ENCODE measurements around the gene PLEKHD1.
"Not testable (repeated sequence)": the region's sequence is repeated elsewhere in the genome, so short reads cannot be mapped to it uniquely, and the experiment has no call there.

The PLEKHD1 gene

DNA sequence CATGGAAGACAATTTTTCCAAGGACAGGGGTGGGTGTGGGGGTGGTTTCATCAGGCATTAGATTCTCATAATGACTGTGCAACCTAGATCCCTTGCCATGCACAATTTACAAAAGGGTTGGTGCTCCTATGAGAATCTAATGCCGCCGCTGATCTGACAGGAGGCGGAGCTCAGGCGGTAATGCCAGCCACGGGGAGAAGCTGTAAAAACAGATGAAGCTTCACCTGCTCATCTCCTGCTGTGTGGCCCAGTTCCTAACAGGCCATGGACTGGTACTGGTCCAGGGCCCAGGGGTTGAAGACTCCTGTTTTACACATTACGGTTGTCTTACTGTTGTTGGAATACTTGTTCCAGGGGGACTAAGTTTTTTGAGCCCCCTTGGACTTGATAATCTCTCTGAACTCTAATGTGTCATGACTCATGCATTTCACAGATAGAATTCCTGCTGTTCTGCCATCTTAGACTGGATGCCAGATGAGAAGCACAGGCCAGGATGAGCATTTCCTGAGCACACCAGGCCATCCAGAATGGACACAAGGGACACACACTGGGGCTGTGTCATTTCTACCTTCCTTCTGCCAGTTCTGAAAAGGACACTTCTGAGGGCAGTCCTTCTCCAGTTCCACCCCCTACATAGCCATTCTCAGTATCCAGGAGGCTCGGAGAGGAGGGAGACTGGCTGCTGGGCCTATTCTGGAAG, 5.8 kb downstream of the PLEKHD1 start:
- no peak for TF ChIP-seq ZNF274 (IDR thresholded peaks at IDR 0.05; ENCODE audit: low read depth, low read length)
- no peak overlapping the region for H3K4me3 ChIP-seq (ENCODE audit: low read length)

GRCh38 chr14:69491193-69491592, 6.7 kb downstream of the PLEKHD1 start:
- H3K4me3 ChIP-seq (ENCODE audit: low read length): no peak overlapping the region
- no peak for TF ChIP-seq ZNF274 (IDR thresholded peaks at IDR 0.05; ENCODE audit: low read depth, low read length)

DNA sequence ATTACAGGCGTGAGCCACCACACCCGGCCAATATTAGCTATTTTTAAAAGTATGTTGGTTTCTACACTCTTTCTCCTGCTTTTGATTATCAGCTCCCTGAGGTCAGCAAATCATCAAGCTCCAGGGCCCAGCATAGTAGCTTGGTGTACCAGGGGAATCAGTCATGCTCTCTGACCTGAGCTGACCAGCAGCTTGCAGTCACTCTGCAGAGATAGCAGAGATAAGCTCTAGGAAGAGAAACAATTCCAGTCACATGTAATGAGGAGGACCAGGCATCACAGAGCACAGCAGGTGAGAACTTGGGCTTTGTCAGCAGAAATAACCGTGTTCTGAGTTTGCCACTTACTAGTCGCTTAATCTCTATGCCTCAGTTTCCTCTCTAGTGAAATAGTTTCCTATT, 8.5 kb downstream of the PLEKHD1 start:
- no peak for TF ChIP-seq ZNF274 (IDR thresholded peaks at IDR 0.05; ENCODE audit: low read depth, low read length)
- H3K4me3 ChIP-seq (ENCODE audit: low read length): no peak overlapping the region

GRCh38 chr14:69493791-69494190, 9.3 kb downstream of the PLEKHD1 start:
- TF ChIP-seq ZNF274 (IDR thresholded peaks at IDR 0.05; ENCODE audit: low read depth, low read length): no peak
- no peak overlapping the region for H3K4me3 ChIP-seq (ENCODE audit: low read length)

DNA sequence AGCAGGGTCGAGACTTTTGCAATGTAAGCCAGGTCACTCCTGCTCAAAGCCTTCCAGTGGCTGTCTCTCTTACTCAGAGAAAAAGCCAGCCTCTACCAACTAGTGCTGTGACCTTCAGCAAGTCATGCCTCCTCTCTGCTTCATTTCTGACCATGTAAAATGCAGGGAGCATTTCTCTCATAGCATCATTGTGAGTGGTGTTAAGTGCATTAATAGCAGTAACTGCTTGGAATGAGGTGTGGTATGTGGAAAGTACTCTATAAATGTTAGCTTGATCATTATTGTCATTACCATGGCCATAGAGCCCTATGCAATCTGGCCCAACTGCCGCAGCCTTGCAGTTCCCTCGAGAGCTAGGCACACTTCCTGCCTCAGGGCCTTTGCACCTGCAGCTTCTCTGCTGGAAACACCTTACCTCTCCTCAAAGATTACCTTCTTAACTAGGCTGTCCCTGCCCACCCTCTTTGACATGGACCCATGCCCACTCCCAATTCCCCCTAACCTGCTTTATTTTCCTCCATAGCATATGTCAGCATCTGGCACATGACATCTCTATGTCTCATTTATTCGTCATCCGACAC, 10.9 kb downstream of the PLEKHD1 start:
- TF ChIP-seq ZNF274 (IDR thresholded peaks at IDR 0.05; ENCODE audit: low read depth, low read length): no peak
- H3K4me3 ChIP-seq (ENCODE audit: low read length): no peak overlapping the region

DNA sequence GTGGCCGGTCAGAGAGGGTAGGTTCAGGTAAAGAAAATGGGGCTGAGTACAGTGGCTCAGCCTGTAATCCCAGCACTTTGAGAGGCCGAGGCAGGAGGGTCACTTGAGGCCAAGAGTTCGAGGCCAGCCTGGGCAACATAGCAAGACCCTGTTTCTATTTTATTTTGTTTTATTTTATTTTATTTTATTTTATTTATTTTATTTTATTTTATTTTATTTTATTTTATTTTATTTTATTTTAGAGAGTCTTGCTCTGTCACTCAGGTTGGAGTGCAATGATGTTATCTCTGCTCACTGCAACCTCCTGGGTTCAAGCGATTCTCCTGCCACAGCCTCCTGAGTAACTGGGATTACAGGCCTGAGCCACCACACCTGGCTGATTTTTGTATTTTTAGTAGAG, 13.3 kb downstream of the PLEKHD1 start:
- not testable (repeated sequence) for H3K4me3 ChIP-seq (ENCODE audit: low read length)

- H3K4me3 ChIP-seq (ENCODE audit: low read length): not testable (repeated sequence)
Measured at GRCh38 chr14:69498286-69498685, 13.8 kb downstream of the PLEKHD1 start.

DNA sequence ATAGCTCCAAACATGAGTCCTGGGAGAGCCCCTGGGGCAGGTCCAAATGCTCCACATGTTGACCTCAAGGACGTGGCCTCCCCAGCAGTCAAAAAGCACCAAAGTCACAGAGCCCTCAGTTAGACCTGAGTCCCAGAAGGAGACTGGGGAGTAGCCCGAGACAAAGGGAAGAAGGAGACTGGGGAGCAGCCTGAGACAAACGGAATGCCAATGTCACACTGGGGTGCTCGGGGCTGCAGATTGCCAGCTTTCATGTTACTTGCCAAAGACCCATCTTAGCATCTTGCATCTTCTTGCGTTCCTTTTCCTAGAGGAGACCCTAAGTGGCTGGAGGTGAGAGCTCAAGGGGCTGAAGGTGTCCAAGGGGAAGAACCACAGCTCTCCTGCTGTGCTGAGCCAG, 14.9 kb downstream of the PLEKHD1 start:
- no peak for TF ChIP-seq ZNF274 (IDR thresholded peaks at IDR 0.05; ENCODE audit: low read depth, low read length)
- H3K4me3 ChIP-seq (ENCODE audit: low read length): no peak overlapping the region

DNA sequence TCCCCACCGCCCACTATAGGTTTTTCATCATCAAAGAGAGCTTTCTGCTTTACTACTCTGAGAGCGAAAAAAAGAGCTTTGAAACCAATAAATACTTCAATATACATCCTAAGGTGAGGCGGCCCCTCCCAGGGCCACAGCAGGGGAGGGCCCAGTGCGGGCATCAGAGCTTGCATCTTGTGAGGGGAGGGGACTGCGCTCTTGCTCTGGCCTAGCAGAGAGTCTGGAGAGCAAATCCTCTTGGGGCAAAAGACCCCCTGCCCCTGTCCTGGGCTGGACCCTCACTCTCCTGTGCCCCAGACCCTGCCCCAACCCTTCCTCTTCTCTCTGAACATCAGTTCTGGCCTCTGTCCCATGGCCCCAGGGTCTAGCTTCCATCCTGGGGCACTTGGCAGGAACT, 15.6 kb downstream of the PLEKHD1 start:
- TF ChIP-seq ZNF274 (IDR thresholded peaks at IDR 0.05; ENCODE audit: low read depth, low read length): no peak
- no peak overlapping the region for H3K4me3 ChIP-seq (ENCODE audit: low read length)

DNA sequence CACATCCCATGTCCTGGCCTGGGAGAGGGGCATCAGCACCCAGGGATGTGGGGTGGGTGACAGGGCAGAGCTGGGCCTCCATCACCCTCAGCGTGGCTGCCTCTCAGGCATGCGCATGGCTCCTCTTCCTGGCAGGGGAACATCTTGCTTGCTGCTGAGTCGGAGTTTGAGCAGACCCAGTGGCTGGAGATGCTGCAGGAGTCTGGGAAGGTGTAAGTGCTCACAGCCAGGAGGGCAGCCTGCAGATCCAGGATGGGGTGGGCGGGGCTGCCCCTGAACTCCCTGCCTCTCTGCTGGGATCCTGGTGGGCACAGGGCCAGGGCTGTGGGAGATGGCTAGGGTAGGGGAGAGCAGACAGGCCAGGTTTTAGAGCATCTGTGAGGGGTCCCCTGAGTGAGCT, 16.2 kb downstream of the PLEKHD1 start:
- no peak for TF ChIP-seq ZNF274 (IDR thresholded peaks at IDR 0.05; ENCODE audit: low read depth, low read length)
- no peak overlapping the region for H3K4me3 ChIP-seq (ENCODE audit: low read length)

- TF ChIP-seq ZNF274 (IDR thresholded peaks at IDR 0.05; ENCODE audit: low read depth, low read length): no peak
- H3K4me3 ChIP-seq (ENCODE audit: low read length): no peak overlapping the region
Measured at GRCh38 chr14:69501423-69501838, 16.9 kb downstream of the PLEKHD1 start.

GRCh38 chr14:69504775-69505174, 20.2 kb downstream of the PLEKHD1 start:
- no peak for TF ChIP-seq ZNF274 (IDR thresholded peaks at IDR 0.05; ENCODE audit: low read depth, low read length)
- H3K4me3 ChIP-seq (ENCODE audit: low read length): no peak overlapping the region

DNA sequence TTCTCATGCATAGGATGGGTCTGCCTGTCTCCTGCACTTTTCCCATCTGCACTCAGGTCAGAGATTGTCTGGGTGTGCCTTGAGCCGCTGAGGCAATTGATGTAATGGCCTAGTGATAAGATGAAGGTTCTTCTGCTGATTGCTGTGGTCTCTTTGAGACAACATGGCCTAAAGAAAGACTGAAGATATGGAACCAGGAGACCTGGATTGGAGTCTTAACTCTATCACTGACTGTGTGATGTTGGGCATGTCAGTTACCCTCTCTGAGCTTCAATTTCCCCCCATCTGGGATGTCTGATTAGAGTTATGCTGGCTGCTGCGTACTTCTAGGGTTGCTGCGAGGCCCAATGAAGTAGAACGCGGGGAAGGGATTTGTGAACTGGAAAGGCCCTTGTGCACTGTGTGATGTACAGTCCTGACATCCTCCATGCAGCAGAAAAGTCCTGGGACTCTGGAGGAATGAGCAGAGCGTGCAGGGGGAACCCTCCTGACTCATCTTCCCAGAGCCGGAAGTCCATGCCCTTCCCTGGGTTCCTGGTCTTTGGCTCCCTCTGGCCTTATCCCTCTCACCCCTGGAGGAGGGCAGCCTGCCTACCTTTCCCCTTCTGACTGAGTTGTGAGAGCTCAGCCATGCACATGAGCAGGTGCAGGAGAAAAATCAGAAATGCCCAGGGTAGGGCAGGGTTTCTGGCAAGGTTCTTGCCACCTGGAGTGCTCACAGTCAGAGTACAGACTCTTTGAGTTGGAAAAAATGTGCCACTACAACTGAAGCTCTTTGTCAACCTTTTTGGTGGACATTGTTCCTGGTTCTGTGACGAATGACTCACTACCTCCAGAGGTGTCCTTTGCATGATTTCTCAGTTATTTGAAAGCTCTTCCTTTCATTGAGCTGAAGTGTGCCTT, 21.1 kb downstream of the PLEKHD1 start:
- no peak overlapping the region for H3K4me3 ChIP-seq (ENCODE audit: low read length)
- TF ChIP-seq ZNF274 (IDR thresholded peaks at IDR 0.05; ENCODE audit: low read depth, low read length): no peak

- TF ChIP-seq ZNF274 (IDR thresholded peaks at IDR 0.05; ENCODE audit: low read depth, low read length): no peak
Measured at GRCh38 chr14:69506241-69506595, 21.7 kb downstream of the PLEKHD1 start.

More at GRCh38 chr14:69506241-69506595, 21.7 kb downstream of the PLEKHD1 start:
- H3K4me3 ChIP-seq (ENCODE audit: low read length): no peak overlapping the region
